ENCODE data around the gene NHLRC4.

Gene NHLRC4

DNA sequence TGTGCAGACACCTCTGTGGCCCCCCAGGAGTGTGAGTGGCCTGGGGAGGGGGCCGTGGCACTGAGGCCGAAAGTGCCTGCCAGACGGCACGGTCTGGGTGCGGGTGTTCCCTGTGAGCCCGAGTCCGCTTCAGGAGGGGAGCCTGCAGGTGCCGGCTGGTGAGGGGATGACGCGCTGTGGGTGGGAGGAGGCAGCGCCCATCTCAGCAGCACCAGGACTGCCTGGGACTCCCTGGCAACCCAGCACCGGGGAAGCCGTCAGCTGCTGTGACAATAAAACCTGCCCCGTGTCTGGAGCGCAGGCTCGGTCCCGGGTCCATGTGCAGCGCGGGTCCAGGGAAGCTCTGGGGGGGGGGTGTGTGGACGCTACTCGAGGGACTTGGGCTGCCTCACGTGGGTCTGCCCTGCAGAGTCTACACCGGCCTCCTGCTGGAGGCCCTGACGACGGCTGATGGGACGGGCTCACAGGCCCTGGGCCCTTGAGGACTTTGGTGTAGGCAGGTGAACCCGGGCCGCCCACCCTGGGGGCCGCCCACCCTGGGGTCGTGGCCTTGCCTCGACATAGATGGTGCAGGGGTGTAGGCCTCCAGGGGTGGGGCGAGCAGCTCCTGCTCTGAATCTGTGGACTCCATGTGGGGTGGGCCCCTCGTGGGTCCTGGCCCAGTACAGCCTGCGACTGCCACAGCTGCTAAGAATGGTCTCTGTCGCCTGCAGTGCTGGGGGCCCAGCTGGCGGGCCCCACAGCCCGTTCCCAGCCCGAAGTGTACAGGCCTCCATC is 17.2 kb downstream of the NHLRC4 start:
- TF ChIP-seq, protein P1, sequence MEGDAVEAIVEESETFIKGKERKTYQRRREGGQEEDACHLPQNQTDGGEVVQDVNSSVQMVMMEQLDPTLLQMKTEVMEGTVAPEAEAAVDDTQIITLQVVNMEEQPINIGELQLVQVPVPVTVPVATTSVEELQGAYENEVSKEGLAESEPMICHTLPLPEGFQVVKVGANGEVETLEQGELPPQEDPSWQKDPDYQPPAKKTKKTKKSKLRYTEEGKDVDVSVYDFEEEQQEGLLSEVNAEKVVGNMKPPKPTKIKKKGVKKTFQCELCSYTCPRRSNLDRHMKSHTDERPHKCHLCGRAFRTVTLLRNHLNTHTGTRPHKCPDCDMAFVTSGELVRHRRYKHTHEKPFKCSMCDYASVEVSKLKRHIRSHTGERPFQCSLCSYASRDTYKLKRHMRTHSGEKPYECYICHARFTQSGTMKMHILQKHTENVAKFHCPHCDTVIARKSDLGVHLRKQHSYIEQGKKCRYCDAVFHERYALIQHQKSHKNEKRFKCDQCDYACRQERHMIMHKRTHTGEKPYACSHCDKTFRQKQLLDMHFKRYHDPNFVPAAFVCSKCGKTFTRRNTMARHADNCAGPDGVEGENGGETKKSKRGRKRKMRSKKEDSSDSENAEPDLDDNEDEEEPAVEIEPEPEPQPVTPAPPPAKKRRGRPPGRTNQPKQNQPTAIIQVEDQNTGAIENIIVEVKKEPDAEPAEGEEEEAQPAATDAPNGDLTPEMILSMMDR (IDR thresholded peaks at IDR 0.05; ENCODE audit: borderline replicate concordance, insufficient read depth, low read depth, low read length): no peak
- no peak overlapping the region for H3K4me3 ChIP-seq (ENCODE audit: low read depth, low read length)

DNA sequence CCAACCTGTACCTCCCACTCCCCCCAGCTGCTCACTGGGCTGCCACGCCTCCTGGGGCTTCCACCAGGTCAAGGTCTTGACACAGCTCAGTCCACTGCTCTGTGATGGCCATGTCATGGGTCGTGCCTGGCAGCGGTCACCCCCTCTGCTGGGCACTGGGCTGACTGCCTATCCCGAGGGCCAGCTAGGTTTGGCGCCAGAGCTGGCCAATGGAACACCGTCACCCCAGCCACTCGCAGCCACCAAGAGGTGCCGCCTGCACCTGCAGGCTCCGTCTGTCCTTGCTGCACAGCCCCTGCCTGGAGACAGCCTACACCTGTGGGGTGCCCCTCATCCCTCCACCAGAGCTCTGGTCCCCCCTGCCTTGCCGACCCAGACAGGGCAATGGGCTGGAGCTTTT is 18.5 kb downstream of the NHLRC4 start:
- no peak overlapping the region for H3K4me3 ChIP-seq (ENCODE audit: low read depth, low read length)

DNA sequence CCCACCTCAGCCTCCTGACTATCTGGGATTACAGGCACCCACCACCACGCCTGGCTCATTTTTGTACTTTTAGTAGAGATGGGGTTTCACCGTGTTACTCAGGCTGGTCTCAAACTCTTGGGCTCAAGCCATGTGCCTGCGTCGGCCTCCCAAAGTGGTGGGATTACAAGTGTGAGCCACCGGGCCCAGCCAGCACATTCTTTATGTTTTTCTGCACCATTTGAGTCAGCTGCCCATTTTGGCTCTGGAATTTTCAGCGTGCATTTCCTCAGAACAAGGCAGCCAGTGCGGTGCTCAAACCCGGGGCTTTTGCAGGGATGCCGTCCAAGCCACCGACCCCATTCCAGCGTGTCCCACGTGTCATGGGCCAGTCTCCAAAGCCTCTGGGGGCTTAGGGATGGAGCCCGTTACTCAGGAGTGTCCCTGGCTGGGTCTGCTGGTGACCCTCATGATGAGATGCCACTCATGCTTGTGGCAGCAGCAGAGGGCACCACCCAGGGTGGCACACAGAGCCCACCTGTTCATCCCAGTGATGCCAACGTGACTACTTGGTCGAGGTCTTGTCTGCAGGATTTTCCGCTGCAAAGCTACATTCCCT is 19.3 kb downstream of the NHLRC4 start:
- no peak overlapping the region for H3K4me3 ChIP-seq (ENCODE audit: low read depth, low read length)
- TF ChIP-seq, protein P1 (IDR thresholded peaks at IDR 0.05; ENCODE audit: borderline replicate concordance, insufficient read depth, low read depth, low read length): no peak

More for the DNA sequence above, 18.5 kb downstream of the NHLRC4 start:
- TF ChIP-seq, protein P1 (IDR thresholded peaks at IDR 0.05; ENCODE audit: borderline replicate concordance, insufficient read depth, low read depth, low read length): no peak

DNA sequence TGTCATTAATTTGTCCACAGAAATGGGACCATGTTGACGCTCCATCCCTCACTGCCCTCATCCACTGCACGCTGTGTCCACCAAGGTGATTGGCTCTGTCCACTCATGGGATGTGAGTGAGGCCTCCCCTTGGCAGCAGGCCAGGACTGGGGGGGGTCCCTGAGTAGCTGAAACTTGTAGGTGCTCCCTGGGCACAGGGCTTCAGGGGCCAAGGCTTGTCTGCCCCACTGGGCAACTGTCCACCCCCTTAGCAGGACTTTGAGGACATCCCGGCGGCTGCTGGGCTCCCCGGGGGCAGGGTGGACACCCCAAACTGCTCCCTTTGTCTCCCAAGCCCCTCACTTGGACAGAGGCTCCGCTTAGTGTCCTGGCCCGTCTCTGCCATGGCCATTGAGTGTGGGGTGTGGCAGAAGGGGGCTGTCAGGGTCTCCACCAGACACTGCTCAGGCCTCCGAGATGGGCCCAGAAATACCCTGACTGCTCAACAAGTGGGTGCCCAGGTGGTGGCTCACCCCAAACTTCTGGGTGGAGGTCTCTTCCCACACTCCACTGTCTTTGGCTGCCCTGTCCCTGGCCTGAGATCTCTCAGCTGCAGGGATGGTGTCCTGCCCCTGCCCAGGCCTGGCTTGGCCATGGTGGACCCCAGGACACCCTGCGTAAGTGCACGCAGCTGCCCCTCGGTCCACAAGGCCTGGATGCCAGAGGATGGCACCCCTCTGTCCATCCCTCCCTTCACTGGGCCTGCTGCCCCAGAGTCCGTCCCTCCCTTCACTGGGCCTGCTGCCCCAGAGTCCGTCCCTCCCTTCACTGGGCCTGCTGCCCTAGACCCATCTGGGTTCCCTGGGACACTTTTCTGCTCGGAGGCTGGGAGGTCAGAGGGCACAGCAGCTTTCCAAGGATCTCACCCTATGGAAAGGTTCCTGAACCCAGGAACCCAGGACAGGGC is 20.1 kb downstream of the NHLRC4 start:
- H3K4me3 ChIP-seq (ENCODE audit: low read depth, low read length): no peak overlapping the region
- TF ChIP-seq, protein P1 (IDR thresholded peaks at IDR 0.05; ENCODE audit: borderline replicate concordance, insufficient read depth, low read depth, low read length): no peak

DNA sequence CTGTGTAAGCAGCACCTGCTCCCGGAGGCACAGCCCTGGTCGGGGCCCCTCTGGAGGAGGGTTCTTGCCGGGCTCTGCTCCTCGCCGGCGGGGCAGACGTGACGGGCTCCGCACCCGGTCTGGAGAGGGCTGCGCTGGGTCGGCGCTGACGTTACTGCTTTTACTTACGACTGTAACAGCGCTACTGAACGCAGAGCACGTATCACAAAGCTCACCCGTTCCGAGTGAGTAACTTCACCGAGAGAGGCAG is 21.8 kb downstream of the NHLRC4 start:
- peak overlapping the region; percentile 68 for H3K4me3 ChIP-seq (ENCODE audit: low read depth, low read length)
- TF ChIP-seq, protein P1 (IDR thresholded peaks at IDR 0.05; ENCODE audit: borderline replicate concordance, insufficient read depth, low read depth, low read length): no peak

DNA sequence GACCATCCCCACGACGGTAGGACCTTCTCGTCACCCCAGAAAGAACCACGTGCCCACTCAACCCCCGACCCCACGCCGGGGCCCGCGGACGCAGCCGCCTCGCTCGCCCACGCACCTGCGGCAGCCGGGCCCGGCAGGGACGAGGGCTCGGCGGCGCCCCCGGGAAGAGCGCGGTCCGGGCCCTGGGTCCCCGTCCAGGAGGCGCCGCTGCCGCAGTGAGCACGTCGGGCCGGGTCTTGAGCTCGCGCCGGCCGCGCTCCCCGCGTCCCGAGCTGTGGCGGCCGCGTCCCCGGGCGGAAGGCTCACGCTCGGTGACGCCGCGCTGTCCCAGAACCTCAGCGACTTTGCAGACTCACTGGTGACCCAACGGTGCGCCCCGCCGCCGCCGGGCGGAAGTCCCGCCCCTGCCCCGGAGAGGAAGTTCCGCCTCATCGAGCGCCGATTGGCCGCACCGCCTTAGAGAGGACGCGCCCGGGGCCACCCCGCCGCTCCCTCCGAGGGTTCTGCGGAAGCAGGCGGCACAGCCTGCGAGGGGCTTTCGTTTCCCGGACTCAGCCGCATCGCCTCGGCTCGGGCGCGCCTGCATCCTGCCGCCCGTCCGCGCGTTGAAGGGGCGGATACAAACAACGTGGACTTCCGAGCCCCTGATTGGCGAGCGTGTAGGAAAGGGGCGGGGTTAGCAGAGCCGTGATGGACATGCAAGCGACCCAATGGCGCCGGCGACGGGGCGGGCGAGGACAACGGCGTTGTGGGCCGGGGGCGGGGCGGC is 22.3 kb downstream of the NHLRC4 start:
- H3K4me3 ChIP-seq (ENCODE audit: low read depth, low read length): peak overlapping the region; percentile 68
- TF ChIP-seq, protein P1 (IDR thresholded peaks at IDR 0.05; ENCODE audit: borderline replicate concordance, insufficient read depth, low read depth, low read length): no peak

All from GM12875 (cell line).